Common myeloid progenitor, CD34-positive (primary cell): ENCODE results near the gene PLXNA4.

Source experiments
- CTCF ChIA-PET: fragments of 350-600 bp; sonication (Branson Sonifier 250); formaldehyde crosslinking; loops from one replicate; lab custom pipeline; 2021; ENCODE audit warnings: antibody characterized with exemption; lab: Charles Lee
- POLR2A ChIA-PET: fragments of 350-600 bp; sonication (Branson Sonifier 250); formaldehyde crosslinking; loops from one replicate; lab custom pipeline; 2021; ENCODE audit warnings: antibody characterized with exemption; lab: Charles Lee
- DNase-seq, 3 donors: peaks; one replicate each; pipeline versions ENCODE4 v3.0.0 to v3.0.0-alpha.2; 2013
- H3K27ac ChIP-seq, 2 experiments: 1 replicate in 1 of 2; 2 replicates in 1 of 2; pipeline ENCODE4 v1.7.0; 2013; ENCODE audit warnings: inconsistent platforms in 2 of 2, low read length in 2 of 2, mild to moderate bottlenecking in 2 of 2, low read depth in 1 of 2, moderate library complexity in 1 of 2; ENCODE audit not compliant: severe bottlenecking in 2 of 2, insufficient read depth in 1 of 2, poor library complexity in 1 of 2
- H3K27me3 ChIP-seq, 5 experiments: replicated peaks in 2 of 5; 1 replicate in 3 of 5; 2 replicates in 2 of 5; pipeline versions ENCODE4 v1.6.1 to v1.7.0; 2013; ENCODE audit warnings: low read length in 4 of 5, mild to moderate bottlenecking in 2 of 5, moderate library complexity in 2 of 5, inconsistent platforms in 1 of 5; ENCODE audit not compliant: insufficient read depth in 5 of 5, control insufficient read depth in 4 of 5
- H3K36me3 ChIP-seq, 4 experiments: 1 replicate in 2 of 4; 2 replicates in 2 of 4; pipeline versions ENCODE4 v1.6.1 to v1.7.0; 2013; ENCODE audit warnings: low read length in 3 of 4, control low read depth in 1 of 4, mild to moderate bottlenecking in 1 of 4; ENCODE audit not compliant: control insufficient read depth in 4 of 4, insufficient read depth in 4 of 4
- H3K4me1 ChIP-seq, 4 experiments: 1 replicate in 3 of 4; 2 replicates in 1 of 4; pipeline versions ENCODE4 v1.6.1 to v1.7.1; 2013; ENCODE audit warnings: low read length in 3 of 4, mild to moderate bottlenecking in 3 of 4, control low read depth in 1 of 4, inconsistent platforms in 1 of 4, moderate library complexity in 1 of 4; ENCODE audit not compliant: control insufficient read depth in 4 of 4, insufficient read depth in 4 of 4; ENCODE audit errors: control extremely low read depth in 1 of 4
- H3K4me3 ChIP-seq, 7 experiments: 1 replicate in 4 of 7; 2 replicates in 3 of 7; pipeline versions ENCODE4 v1.5.1 to v1.7.0; 2013; ENCODE audit warnings: mild to moderate bottlenecking in 7 of 7, low read length in 6 of 7, moderate library complexity in 6 of 7, inconsistent platforms in 2 of 7, low read depth in 2 of 7, control low read depth in 1 of 7; ENCODE audit not compliant: insufficient read depth in 4 of 7, control insufficient read depth in 1 of 7; ENCODE audit errors: extremely low read depth in 1 of 7
- H3K9me3 ChIP-seq, 5 experiments: 1 replicate in 4 of 5; 2 replicates in 1 of 5; pipeline versions ENCODE4 v1.6.1 to v1.7.1; 2013; ENCODE audit warnings: low read length in 4 of 5, mild to moderate bottlenecking in 2 of 5, inconsistent platforms in 1 of 5, low read depth in 1 of 5, moderate library complexity in 1 of 5; ENCODE audit not compliant: control insufficient read depth in 4 of 5, insufficient read depth in 2 of 5; ENCODE audit errors: control extremely low read depth in 1 of 5
- WGBS: methylation state at CpG from one replicate; pipeline ENCODE4 v1.1.5; 2013; ENCODE audit not compliant: insufficient coverage; 5-methylcytosine and 5-hydroxymethylcytosine counted together

PLXNA4 gene

DNA sequence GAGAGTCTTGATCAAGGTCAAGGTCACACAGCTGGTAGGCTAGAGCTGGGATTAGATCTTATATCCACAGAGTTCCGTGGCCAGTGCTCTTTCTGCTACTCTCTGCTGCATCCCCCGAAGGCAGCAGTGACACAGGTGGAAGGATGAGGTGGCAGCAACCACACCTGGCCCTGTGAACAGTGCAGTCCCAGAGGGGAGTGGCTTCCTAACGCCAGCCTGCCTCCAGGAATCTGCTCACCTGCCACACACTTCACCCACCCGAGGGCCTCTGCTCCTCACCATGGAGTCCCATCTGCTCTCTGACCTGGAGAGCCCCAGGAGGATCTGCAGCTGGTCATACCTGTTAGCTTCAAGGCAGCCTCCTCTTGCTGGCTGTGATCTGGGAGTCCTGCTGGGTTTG lies 484.2 kb downstream of the PLXNA4 start:
- CTCF ChIA-PET, result no interaction called here
- no peak for DNase-seq
- H3K9me3 ChIP-seq, result no peaks in the 10 kb centered on the region

DNA sequence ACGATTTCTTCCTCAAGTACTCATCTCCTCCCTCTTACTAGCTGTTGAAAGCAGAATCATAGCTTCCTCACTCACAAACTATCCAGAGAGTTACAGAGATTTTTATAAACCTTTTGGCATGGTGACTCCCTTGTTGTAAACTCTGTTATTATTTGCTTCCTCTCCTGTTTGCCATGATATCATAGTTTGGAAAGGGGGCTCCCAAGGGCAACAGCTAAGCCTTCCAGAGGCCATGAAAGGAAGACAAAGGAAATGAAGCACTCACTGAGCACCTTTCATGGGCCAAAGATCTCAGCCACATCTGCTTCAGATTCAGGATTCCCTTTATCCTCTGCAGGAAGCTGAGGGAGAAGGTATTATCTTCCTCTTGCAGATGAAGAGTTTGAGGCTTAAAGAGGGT lies 484.6 kb downstream of the PLXNA4 start:
- 86% methylated on average over 1 of the region's 1 CpG for WGBS
- H3K27me3 ChIP-seq, result peaks cover 0 to 10% (median 0%) of the 10 kb centered on the region in 5 experiments
- ChIA-PET POLR2A (no interaction called here), CTCF (no interaction called here)
- H3K4me1 ChIP-seq, result no peaks in the 10 kb centered on the region
- no peaks in the 10 kb centered on the region for H3K9me3 ChIP-seq
- H3K36me3 ChIP-seq, result no peaks in the 10 kb centered on the region
- DNase-seq, result no peak
- H3K4me3 ChIP-seq, result no peak overlapping the region
- H3K27ac ChIP-seq, result no peak overlapping the region

More for the DNA sequence above, 484.2 kb downstream of the PLXNA4 start:
- WGBS, result 73% methylated on average over 4 of the region's 4 CpGs
- no peak overlapping the region for H3K27ac ChIP-seq
- peaks cover 0 to 12% (median 0%) of the 10 kb centered on the region in 5 experiments for H3K27me3 ChIP-seq
- H3K36me3 ChIP-seq, result no peaks in the 10 kb centered on the region
- POLR2A ChIA-PET, result no interaction called here
- H3K4me3 ChIP-seq, result no peak overlapping the region
- H3K4me1 ChIP-seq, result no peaks in the 10 kb centered on the region

DNA sequence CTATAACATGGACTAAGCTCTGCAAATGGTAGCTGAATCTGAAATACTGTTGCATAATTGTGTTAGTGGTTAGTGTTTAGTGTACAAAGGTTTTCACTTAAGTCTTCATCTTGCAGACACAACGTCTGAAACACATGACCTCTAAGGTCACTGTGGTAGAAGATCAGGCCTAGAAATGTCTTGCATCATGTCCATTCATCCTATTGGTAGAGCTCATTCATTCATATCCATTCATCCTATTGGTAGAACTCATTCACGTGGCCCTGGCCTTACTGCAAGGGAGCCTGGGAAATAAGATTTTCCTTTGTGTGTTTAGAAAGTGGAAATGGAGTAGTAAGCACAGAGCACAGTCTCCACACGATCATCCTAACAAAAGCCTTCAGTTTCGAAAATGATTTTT lies 485.8 kb downstream of the PLXNA4 start:
- Histone ChIP-seq H3K4me1 (no peaks in the 10 kb centered on the region), H3K4me3 (no peak overlapping the region), H3K27me3 (peaks cover 0 to 8% (median 0%) of the 10 kb centered on the region in 5 experiments), H3K27ac (no peak overlapping the region), H3K36me3 (no peaks in the 10 kb centered on the region), H3K9me3 (no peaks in the 10 kb centered on the region)
- 100% methylated on average over 1 of the region's 4 CpGs for WGBS
- POLR2A ChIA-PET, result no interaction called here
- CTCF ChIA-PET, result no interaction called here
- DNase-seq, result no peak

DNA sequence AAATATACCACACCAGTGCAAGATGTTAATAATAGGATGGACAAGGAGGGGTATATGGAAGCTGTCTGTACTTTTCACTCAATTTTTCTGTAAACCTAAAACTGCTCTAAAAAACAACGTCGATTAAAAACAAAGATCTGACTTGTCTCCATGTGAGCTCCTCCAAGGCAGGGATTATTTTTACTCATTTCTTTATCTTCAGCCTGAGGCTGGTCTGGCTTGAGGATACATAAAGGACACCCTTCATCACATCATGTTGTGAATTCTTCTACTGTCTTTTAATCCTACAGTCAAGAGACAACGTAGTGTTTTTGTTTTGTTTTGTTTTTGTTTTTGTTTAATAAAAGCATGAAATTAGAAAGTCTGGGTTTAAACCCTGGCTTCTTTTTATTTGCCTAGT lies 486.9 kb downstream of the PLXNA4 start:
- POLR2A ChIA-PET, result no interaction called here
- peaks cover 0 to 8% (median 0%) of the 10 kb centered on the region in 5 experiments for H3K27me3 ChIP-seq
- no peaks in the 10 kb centered on the region for H3K4me1 ChIP-seq
- H3K27ac ChIP-seq, result no peak overlapping the region
- no peak overlapping the region for H3K4me3 ChIP-seq
- H3K9me3 ChIP-seq, result no peaks in the 10 kb centered on the region
- no peak for DNase-seq
- 100% methylated on average over 2 of the region's 3 CpGs for WGBS
- CTCF ChIA-PET, result no interaction called here
- H3K36me3 ChIP-seq, result no peaks in the 10 kb centered on the region

DNA sequence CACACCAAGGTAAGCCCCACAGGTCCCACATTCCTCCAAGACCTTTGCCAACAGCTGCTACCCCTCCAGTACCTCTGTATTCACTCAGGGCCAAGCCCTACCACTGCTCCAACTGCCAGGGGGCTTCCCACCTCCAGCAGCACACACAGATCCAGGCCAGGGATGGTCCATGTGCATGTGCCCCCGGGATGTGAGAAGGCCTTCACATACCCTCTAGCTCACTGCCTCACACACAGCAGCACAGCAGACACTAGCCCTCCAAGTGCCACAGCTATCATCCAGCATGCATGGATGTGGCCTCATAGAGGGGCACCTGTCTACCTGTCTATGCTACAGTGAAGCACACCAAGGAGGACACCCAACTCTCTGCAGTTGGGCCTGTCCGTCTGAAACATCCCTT lies 488.8 kb downstream of the PLXNA4 start:
- WGBS, result 100% methylated on average over 2 of the region's 2 CpGs
- Histone ChIP-seq H3K4me1 (no peaks in the 10 kb centered on the region), H3K27ac (no peak overlapping the region), H3K9me3 (no peaks in the 10 kb centered on the region), H3K36me3 (no peaks in the 10 kb centered on the region), H3K27me3 (peaks cover 0 to 13% (median 0%) of the 10 kb centered on the region in 5 experiments), H3K4me3 (no peak overlapping the region)
- DNase-seq, result no peak
- POLR2A ChIA-PET, result no interaction called here
- CTCF ChIA-PET, result no interaction called here

DNA sequence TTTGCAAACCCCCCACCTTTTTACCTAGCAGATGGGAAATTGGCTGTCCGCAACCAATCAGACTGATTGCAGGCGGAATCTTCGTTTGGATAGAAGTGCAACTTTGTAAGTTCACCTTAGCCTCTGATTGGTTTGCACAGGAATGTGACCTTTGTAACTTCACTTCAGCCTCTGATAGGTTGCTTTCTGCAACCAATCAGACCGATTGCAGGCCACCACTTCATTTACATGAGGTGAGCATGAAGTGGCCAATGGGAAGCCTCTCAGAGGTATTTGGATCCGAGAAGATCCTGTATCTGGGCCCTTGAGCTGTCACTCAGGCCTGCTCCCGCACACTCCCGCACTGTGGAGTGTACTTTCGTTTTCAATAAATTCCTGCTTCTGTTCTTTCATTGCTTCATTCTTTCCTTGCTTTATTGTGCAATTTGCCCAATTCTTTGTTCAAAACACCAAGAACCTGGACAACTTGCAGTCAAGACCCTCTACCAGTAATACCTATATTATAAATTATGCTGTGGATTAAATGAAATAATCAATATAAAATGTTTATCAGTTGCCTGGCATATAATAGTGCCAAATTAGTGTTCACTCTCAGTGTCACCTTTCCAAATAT lies 491.4 kb downstream of the PLXNA4 start:
- no peaks in the 10 kb centered on the region for H3K4me1 ChIP-seq
- H3K4me3 ChIP-seq, result no peak overlapping the region
- H3K9me3 ChIP-seq, result no peaks in the 10 kb centered on the region
- peaks cover 0 to 13% (median 6%) of the 10 kb centered on the region in 5 experiments for H3K27me3 ChIP-seq
- H3K27ac ChIP-seq, result no peak overlapping the region
- CTCF ChIA-PET, result no interaction called here
- DNase-seq, result no peak
- WGBS, result 88% methylated on average over 8 of the region's 8 CpGs
- POLR2A ChIA-PET, result no interaction called here
- no peaks in the 10 kb centered on the region for H3K36me3 ChIP-seq

DNA sequence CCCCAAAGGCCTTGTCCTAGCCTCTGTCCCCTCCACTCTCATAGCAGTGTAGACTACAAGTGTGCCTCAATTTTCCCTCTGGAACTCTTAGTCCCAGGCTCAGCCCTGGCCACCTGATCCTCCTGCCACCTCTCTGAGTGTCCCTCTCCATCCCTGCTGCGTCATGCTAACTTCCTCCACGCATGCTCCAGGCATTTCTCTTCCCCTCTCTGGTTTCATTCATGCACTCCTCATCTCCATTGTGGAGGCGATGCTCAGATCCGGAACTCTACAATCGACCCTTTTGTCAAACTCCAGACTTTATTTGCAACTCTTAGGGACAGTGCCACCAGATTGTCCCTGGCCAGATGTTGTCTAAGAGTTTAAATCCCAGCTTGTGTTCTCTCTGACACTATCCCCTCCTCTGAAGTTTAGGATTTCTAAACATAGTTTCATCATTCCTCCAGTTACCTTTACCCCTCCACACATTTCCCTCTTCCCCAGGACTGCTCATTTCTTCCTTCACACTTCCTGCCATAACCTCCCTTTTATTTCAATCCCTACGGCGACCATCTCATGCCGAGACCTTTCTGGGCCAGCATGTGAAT lies 492.6 kb downstream of the PLXNA4 start:
- CTCF ChIA-PET, result no interaction called here
- Histone ChIP-seq H3K27ac (no peak overlapping the region), H3K4me3 (no peak overlapping the region), H3K27me3 (peaks cover 0 to 18% (median 6%) of the 10 kb centered on the region in 5 experiments), H3K9me3 (no peaks in the 10 kb centered on the region), H3K4me1 (no peaks in the 10 kb centered on the region), H3K36me3 (no peaks in the 10 kb centered on the region)
- POLR2A ChIA-PET, result interaction anchor here (0.6 kb wide), 1 partner anchor 28 kb away, joined by 3 read pairs; no protein-coding TSS in a partner anchor
- 89% methylated on average over 8 of the region's 8 CpGs for WGBS
- DNase-seq, result no peak
